Kidney capillary endothelial cell (primary cell): ENCODE data around the gene GABPB1.
"Not testable (repeated sequence)": the region's sequence is repeated elsewhere in the genome, so short reads cannot be mapped to it uniquely, and the experiment has no call there.

Experiments used
- DNase-seq: peaks from one replicate; pipeline ENCODE4 v3.0.0-alpha.2; 2018; ENCODE audit warnings: low spot score

GABPB1 gene

DNA sequence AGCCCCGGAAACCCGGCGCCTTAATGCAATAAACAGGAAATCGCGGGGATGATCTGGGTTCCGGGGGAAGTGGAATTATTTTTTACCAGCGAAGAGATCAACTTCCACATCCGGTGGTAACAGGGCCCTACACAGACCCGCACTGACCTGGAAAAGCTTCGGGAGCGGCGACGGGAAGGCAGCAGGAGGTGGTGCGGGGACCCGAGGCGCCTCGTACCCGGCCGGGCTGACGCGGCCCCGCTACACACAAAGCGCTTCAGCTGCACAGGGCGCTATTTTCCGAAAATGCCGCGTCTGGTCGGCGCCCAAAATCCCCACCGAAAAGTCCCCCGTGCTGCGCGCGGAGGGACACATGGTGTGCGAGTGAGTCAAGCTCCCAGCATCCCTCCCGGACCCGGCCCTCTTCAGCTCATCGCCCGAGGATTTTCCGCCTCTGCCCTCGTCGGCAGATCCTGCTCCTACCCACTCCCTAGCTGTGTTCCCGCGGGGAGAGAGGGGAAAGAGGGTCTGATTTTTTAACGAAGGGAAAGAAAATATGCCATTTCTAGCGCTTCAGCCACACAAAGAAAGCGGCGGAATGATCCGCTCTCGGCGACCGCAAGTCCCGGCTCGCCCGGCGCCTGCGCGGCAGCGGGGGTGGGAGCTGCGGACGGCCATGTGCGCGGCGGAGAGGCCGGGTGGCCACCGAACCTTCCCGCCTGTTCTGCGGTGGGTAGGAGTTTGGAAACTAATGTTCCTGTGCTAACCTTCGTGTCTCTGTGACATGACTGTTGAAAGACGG is at the start of gene GABPB1:
Gene GABPB1 (minus strand): TSS at position 361 of the 781 bp plus-strand sequence. CDS start 45,400 bp downstream, outside the sequence.
- DNase-seq, result peak; percentile 90

DNA sequence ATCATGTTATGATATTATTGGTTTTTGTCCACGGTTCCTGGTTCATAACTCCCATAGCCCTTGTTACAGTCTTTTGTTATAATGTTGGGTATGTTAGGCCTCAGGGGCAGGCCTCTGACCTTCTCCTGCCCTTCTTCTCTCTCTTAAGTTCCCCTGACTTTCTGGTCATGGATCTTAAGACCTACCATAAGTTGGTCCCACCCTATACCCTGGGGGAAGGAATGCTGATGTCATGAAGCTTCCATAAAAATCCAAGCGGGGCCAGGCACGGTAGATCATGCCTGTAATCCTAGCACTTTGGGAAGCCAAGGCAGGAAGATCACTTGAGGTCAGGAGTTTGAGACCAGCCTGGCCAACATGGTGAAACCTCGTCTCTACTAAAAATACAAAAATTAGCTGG is 36.6 kb upstream of the GABPB1 start:
- DNase-seq, result not testable (repeated sequence)

DNA sequence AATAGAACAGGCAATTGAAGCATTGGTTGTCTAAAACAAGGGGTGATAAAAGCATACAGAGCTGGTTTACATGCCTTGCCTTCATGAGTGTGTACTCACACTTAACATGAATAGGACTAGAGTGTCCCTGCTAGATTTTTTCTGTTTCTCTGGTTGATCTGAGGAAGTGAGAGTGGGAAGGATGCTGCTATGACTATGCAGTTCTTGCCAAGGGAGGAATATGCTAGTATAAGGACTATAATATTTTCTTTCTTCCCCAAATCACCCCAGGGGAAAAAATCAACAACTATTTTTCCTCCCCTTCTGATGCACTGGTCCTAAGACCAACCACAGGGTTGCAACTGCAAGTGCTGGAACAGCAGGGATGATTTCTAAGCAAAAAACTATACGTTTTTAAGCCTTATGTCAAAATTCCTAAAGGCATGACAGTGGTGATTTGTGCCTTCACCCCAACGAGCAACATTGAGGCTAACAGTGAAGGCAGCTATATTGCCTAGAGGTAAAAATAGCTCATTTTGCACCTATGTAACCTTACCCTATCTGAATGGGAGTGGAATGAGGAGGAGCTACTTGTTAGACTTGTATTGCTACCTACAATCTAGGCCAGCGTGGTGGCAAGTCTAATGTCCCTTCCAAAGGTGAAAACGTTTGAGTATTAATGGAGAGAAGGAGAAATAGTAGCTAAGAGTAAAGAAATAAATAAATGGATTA is 35.7 kb upstream of the GABPB1 start:
- DNase-seq, result no peak

DNA sequence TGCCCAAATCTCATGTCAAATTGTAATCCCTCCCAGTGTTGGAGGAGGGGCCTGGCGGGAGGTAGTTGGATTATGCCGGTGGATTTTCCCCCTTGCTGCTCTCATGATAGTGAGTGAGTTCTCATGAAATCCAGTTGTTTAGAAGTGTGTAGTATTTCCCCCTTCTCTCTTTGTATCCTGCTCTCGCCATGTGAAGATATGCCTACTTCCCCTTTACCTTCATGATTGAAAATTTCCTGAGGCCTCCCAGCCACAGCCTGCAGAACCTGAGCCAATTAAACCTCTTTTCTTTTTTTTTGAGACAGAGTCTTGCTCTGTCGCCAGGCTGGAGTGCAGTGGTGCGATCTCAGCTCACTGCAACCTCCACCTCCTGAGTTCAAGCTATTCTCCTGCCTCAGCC is 27.4 kb upstream of the GABPB1 start:
- DNase-seq, result not testable (repeated sequence)

DNA sequence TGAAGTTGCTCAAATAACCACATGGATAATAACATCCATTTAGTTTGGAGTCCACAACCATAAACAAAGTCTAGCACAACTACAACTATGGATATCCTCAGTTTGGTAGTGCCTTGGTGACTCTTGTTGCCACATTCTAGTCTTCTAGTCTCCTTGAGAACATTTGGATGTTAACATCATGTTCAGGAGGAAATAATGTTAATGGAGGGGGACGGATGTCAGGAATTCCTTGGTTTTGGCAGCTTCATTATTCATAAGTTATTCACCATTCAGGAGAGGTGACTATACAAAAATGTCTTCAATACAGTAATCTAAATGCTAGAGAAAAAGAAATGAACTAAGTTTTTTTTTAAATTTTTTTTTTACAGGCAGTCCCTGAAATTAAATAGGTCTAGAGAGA is 26.4 kb upstream of the GABPB1 start:
- no peak for DNase-seq

DNA sequence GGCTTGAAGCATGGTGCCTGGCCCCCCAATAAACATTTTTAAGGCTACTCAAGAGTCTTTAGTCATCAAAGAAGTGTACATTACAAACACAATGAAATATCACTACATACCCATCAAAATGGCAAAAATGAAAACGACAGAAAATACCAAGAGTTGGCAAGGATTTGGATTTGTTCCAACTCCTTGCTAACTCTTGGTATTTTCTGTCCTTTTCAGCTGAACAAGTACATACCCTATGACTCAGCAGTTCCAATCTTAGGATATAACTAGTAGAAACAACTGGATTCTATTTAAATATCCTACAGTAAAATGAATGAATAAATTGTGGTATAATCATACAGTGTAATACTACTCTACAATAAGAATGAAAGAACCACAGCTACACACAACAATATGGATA is 25.1 kb upstream of the GABPB1 start:
- no peak for DNase-seq

DNA sequence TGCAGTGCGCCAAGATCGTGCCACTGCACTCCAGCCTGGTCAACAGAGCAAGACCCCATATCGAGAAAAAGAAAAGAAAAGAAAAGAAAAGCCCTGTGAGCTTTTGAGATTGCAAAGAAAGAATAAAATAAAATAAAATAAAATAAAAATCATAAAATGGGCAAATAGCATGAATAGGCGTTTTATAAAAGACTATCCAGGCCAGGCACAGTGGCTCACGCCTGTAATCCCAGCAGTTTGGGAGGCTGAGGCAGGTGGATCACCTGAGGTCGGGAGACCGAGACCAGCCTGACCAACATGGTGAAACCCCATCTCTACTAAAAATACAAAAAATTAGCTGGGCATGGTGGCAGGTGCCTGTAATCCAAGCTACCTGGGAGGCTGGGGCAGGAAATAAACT is 24.4 kb upstream of the GABPB1 start:
- not testable (repeated sequence) for DNase-seq

DNA sequence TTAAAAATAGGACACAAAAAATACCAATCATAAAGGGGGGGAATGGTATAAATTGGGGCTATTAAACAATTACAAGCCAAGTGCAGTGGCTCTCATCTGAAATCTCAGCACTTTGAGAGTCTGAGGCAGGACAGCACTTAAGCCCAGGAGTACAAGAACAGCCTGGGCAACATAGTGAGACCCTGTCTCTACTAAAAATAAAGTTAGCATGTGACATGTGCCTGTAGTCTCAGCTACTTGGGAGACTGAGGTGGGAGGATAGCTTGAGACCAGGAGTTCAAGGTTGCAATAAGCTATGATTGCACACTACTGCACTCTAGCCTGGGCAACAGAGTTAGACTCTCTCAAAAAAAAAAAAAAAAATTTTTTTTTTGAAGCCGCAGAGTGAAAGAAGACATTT is 23.8 kb upstream of the GABPB1 start:
- DNase-seq, result no peak

DNA sequence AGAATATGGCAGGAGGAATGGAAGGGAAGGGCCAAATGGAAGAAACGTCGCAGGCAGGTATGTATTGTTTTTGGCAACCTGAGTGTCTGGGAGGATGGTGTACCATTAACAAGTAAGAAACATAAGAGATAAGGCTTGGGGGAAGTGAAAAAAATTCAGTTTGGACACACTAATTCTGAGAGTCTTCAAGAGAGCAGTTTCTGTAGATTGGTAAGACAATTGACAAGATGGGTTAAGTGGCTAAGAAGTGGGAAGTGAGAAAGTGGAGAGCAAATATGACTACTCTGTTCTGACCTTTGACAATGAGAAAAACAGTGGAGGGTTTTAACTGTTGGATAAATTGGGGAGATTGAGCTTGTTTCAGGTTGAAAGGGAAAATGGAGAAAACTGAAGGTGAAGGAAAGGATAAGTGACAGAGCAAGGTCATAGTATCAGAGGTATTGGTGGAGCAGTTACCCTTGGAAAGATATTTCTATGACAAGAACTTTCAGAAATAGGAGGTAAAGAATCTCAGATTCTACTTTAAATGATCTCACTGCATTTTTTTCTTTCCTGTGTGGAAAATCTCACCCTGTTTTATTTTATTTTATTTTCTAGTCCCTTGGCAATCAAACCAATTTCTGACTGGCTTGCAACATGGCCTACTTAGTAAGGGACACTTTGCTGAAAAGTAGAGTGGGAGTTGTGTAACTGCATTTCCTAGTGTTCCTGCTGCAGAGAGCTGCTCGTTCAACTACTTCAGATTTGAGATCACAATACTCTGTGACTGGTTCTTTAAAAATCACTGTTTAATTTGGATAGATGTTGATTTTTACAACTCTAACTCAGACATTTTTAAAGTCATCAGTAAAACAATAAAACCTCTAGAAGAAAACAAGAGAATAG is 23.1 kb upstream of the GABPB1 start:
- DNase-seq, result no peak

DNA sequence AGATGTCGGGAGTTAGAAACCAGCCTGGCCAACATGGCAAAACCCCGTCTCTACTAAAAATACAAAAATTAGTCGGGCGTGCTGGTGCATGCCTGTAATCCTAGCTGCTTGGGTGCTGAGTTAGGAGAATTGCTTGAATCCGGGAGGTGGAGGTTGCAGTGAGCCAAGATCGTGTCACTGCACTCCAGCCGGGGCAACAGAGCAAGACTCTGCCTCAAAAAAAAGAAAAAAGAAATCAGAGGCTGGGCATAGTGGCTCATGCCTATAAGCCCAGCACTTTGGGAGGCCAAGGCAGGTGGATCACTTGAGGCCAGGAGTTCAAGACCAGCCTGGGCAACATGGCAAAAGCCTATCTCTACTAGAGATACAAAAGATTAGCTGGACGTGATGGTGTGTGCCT is 14.6 kb upstream of the GABPB1 start:
- DNase-seq, result not testable (repeated sequence)

DNA sequence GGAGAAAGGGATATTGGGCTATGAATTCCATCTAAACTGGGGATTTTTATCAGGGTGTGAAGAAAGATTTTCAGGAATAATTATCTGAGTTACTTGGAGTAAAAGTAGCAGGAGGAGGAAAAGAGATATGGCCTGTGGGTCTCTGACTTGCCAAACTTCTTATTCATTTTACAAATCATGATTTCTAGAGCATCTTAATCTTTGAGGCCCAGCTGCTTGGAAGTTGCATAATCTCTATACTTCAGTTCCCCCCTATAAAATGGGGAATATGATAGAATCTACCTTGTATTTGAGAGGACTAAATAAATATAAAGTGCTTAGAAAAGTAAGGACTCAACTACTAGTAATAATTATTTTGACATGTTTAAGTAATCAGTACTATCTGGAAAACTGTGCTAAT is 11.0 kb upstream of the GABPB1 start:
- DNase-seq, result no peak

DNA sequence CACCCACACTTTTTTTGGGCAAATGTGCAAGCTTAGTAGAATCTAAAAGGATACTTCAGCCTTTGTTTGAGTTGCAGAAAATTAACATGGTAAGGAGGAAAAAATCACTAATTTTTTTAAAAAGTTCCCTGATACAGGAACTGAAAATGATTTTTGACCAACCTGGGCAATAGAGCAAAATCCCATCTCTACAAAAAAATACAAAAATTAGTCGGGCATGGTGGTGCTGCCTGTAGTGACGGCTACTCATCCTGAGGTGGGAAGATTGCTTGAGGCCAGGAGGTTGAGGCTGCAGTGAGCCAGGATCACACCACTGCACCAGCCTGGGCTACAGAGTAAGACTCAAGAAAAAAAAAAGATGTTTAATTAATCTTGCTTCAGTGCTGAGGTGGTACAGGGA is 10.6 kb upstream of the GABPB1 start:
- no peak for DNase-seq

DNA sequence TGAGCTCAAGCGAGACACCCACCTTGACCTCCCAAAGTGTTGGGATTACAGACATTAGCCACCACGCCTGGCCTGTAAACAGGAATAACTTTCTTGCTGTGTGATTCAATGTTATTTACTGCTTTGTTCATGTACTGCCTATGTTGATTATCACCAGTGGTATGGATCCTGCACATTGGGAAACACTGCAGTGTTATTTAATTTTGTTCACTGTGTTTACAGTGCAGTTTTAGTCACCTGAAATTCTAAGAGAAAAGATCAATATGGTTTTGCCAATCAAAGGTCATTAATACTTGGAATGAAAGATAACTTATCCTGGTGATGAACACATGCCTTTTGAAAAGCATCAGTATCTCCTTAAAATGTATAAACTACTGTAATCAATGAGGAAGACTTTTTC is 8.6 kb upstream of the GABPB1 start:
- DNase-seq, result no peak

DNA sequence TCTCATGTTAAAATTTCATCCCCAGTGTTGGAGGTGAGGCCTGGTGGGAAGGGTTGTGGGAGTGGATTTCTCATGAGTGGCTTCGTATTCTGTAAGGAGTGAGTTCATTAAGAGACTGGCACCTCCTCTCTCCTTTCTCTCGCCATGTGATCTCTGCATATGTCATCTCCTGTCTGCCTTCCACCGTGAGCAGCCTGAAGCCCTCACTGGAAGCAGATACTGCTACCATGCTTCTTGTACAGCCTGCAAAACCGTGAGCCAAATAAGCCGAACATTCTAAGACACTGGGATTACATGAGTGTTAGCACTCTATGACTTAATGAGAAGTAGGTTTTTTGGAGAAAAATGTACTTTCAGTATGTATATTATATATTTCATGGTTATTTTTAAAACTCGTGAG is 6.8 kb upstream of the GABPB1 start:
- no peak for DNase-seq

DNA sequence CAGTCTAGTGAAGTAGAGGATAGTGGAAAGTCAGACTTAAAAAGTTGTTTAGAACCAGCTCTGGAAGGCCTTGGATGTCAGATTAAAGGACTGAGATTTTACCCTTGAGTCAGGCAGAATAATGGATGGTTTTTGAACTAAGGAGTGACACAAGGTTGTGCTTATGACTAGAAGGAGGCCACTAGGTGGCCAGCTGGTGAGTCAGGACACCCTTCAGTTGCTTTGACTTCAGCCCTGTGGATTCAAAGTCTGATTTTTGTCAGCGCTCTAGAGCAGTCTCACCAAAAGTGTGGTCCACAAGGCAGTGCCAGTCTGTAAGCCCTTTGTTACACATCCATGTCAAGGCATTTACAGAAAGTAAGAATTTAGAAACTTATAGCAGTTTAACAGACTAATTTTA is 3.8 kb upstream of the GABPB1 start:
- peak; percentile 46 for DNase-seq

DNA sequence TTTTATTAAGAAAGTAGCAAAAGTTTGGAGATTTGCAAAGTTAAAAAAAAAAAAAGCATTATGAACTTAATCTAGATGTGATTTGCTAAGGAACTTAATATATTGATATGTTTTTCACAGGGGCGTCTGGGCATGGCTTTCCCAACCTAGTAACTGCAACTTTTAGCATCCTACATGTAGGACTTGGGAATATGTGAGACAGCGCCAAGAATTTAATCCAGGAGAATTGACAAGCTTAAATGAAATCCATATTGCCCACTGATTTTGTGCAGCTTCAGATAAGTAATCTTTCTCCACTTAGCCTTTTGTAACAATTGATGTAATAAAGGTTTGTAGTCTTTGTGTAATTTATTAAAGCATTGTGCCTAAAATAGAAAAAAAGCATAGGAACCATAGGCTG is 982 bp upstream of the GABPB1 start:
- no peak for DNase-seq

DNA sequence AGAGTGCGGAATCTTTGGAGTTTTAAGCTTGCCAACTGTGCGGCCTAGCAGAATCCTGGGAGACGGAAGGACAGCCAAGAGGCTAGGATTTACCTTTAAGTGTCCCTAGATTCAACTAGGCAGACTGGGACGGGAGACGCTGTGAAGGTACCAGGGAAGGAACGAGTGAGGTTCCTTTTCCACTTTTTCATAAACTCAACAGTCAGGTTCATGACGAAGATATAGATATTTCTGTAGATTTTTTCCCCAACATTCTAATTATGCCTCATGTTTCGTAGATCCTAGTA is 564 bp upstream of the GABPB1 start:
- no peak for DNase-seq

DNA sequence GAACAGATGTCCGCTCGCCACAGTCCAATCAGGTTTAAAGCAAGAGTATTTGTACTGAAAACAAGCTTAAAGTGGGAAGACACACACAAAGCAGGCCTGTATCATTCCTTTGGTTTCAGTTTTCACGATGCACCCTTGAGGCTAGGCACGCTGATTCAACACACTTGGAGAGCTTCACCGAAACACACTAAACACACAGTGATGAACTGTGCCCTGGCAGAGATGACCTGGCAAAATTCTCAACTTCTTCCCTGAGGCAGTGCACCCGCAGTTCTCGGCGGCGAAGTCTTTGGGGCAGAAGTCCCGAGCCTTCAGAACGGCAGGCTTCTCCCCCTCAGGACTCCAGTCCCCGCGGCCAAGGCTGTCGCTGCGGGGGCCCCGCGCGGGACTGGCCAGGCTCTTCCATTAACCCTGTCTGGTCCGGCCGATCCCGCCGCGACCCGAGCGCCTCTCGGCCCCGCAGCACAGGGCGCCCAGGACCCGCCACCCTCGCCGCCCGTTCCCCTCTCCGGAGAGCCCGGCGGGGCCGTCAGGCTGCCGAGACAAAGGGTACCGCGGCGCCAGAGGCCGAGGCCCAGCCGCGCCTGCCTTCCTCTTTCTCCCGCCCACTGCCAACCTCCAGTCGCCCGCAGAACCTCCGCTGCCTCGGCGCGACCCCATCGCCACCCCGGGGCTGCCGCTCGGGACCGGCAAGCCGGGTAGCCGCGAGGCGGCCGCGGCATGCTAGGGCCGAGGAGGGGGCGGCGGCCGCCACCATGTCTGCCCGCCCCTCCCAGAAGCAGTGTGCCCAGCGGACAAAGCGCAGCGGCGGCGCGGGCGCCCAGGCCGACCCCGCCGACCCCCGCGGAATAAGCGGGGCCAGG is 792 bp downstream of the GABPB1 start:
- peak; percentile 66 for DNase-seq

DNA sequence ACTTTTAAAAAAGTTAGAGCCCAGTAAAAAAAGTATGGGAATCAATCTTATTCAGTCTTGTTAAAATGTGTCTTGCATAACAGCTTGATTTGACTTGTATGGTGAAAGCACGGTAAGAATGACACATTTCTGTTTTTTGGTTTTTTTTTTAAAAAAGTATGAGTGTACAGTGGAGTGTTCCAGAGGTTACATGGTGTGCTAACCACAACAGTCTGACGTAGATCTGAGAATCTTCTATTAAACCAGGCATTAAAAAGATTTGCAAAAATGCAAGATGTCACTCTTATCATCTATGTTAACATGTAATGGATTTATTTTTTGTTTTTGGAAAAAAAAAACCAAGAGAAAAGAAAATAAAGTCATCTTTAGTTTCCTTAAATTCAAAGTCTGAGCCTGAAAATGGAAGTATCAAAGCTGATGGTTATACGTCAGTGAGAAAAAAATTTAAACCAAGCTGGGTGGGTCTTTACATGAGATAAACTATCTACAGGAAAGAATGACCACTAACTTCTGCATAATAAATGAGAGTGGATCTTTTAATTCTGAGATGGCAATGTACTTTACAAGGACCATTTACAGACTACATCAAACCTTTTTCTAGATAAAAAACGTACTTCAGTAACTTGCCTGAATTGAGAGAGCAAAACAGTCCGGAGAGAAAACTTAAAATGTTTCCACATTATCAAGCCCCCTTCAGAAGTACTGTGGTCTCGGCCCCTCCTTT is 1.6 kb downstream of the GABPB1 start:
- DNase-seq, result peak; percentile 65

DNA sequence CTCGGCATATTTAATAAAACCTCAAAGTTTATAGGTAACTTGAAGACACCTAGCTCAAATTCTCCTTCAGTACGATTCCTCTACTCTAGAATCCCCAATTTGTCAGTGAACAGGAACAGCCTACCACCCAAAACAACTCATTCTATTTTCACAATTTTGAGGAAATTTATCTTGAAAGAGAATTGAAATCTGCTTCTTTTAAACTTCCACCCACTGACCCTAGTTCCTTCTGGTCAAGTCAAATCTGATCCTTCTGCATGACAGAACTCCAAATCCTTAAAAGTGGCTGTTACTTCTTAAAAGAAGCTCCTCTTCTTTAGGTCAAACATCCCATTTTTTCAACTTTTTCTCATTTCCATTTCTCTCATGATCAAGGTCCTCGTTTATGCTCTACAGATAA is 4.4 kb downstream of the GABPB1 start:
- DNase-seq, result no peak

DNA sequence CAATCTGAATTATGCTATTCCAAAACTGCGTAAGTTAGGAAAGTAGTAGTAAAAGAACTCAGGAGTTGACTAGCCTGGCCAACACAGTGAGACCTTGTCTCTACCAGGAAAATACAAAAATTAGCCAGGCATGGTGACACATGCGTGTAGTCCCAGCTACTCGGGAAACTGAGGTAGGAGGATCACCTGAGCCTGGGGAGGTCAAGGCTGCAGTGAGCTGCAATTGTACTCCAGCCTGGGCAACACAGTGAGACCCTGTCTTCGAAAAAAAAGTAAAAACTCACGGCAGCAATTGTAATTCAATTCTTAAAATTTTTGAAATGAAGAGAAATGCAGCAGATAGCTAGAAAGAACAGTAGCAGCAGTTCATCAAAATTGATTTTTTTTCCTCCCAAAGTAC is 9.7 kb downstream of the GABPB1 start:
- no peak for DNase-seq
